Sigmoid colon (tissue), 4 donors: ENCODE measurements around the gene SMARCE1.

Experiments used
- EP300 ChIP-seq, 4 donors: sonication (generic); formaldehyde crosslinking; IDR thresholded peaks; one replicate each; pipeline ENCODE4 v1.6.1; 2017; ENCODE audit warnings: antibody characterized with exemption in 4 of 4
- POLR2A ChIP-seq, 2 donors: fragments of 450-650 bp; IDR thresholded peaks; one replicate each; pipeline ENCODE4 v1.6.1; 2016; ENCODE audit warnings: antibody characterized with exemption in 2 of 2, mild to moderate bottlenecking in 2 of 2, moderate library complexity in 2 of 2
- TF ChIP-seq, protein P1 (sequence below), 4 experiments: fragments of 450-650 bp in 3 of 4; fragments of 200-600 bp in 1 of 4; IDR thresholded peaks; one replicate each; pipeline ENCODE4 v1.5.1; 2016 to 2019; ENCODE audit warnings: antibody characterized with exemption in 4 of 4, mild to moderate bottlenecking in 3 of 4, moderate library complexity in 2 of 4

- TF ChIP-seq, protein P1, sequence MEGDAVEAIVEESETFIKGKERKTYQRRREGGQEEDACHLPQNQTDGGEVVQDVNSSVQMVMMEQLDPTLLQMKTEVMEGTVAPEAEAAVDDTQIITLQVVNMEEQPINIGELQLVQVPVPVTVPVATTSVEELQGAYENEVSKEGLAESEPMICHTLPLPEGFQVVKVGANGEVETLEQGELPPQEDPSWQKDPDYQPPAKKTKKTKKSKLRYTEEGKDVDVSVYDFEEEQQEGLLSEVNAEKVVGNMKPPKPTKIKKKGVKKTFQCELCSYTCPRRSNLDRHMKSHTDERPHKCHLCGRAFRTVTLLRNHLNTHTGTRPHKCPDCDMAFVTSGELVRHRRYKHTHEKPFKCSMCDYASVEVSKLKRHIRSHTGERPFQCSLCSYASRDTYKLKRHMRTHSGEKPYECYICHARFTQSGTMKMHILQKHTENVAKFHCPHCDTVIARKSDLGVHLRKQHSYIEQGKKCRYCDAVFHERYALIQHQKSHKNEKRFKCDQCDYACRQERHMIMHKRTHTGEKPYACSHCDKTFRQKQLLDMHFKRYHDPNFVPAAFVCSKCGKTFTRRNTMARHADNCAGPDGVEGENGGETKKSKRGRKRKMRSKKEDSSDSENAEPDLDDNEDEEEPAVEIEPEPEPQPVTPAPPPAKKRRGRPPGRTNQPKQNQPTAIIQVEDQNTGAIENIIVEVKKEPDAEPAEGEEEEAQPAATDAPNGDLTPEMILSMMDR (IDR thresholded peaks at IDR 0.05): no peak
- TF ChIP-seq POLR2A (IDR thresholded peaks at IDR 0.05): no peak
- no peak for TF ChIP-seq EP300 (IDR thresholded peaks at IDR 0.05)
Observed at GRCh38 chr17:40596261-40596919, 51.2 kb downstream of the SMARCE1 start.
